ENCODE results near the gene AMACR. TPM values are rescaled to one million over a fixed set of nuclear protein-coding genes. Genes with fewer than 3 reads are reported as not detected.

Gene AMACR
- total and polyA plus RNA-seq, 2 of the 8 experiments (the other 6 are each of a cell fraction or from before 2014, with no cell fraction given), result 9.1 to 12.6 TPM

DNA sequence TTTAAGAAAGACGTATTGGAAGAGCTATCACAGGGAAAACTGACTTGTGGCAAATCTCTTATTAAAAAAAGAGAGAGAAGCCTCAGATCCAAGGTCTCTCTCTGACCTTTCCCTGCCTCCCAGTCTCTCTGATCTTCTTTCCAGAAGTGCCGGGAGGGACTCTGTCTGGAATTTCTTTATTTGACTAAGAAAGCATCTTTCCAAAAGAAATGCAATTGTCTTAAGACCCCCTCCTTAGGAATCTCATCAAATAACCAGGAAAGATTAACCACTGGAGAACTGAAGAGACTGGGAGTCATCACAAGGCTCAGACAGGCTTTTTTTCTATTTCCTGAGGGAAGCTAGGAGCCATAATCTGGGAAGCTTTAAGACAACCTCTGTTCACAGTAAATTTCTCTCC is 30.5 kb upstream of the AMACR start:
- 70% methylated on average over 2 of the region's 2 CpGs; no CpG with 5 or more reads in 1 of the 2 experiments for WGBS, 2 experiments (ENCODE audit: extremely low coverage in 1 of 2, insufficient coverage in 1 of 2, insufficient read length in 1 of 2, insufficient replicate concordance in 2 of 2, low coverage in 1 of 2, low lambda C conversion rate in 2 of 2, missing lambda C conversion rate in 1 of 2)
- Histone ChIP-seq H2BK20ac (ENCODE audit: low read length) (no peak overlapping the region), H3K14ac (ENCODE audit: insufficient read length) (no peak overlapping the region), H2BK5ac (ENCODE audit: low read depth, low read length) (no peak overlapping the region), H2BK120ac (replicated peaks; ENCODE audit: low read depth, low read length) (no peak overlapping the region), H3K9ac (replicated peaks in 1 of 4; ENCODE audit: extremely low read depth in 1 of 4, low read depth in 3 of 4, low read length in 3 of 4) (no peak overlapping the region), H3K4ac (replicated peaks; ENCODE audit: insufficient read length, low read depth, low read length) (no peak overlapping the region), H3K4me1 (replicated peaks in 1 of 4; ENCODE audit: control insufficient read depth in 3 of 4, insufficient read depth in 4 of 4, low read length in 3 of 4) (no peaks in the 10 kb centered on the region), H3K23me2 (ENCODE audit: low read depth, low read length) (no peaks in the 10 kb centered on the region), H2AK5ac (ENCODE audit: low read depth, low read length) (no peak overlapping the region), H3K27ac (ENCODE audit: low read depth, low read length) (no peak overlapping the region), H2AFZ (ENCODE audit: low read length) (no peak overlapping the region), H4K5ac (ENCODE audit: insufficient read length, low read depth, low read length) (no peak overlapping the region), H2BK12ac (ENCODE audit: low read depth, low read length) (no peak overlapping the region), H3K18ac (ENCODE audit: extremely low read depth, low read length) (no peak overlapping the region), H4K20me1 (replicated peaks in 1 of 2; ENCODE audit: control insufficient read depth in 1 of 2, insufficient read depth in 2 of 2, low read length in 2 of 2) (no peaks in the 10 kb centered on the region), H3K27me3 (replicated peaks in 1 of 4; ENCODE audit: control insufficient read depth in 3 of 4, extremely low read depth in 1 of 4, insufficient read depth in 3 of 4, low read length in 3 of 4) (no peaks in the 10 kb centered on the region), H3K79me1 (ENCODE audit: low read depth, low read length) (no peaks in the 10 kb centered on the region), H3K9me3 (ENCODE audit: insufficient read depth in 2 of 2, low read depth in 1 of 2, low read length in 1 of 2) (no peaks in the 10 kb centered on the region), H3K36me3 (ENCODE audit: control insufficient read depth in 2 of 4, insufficient read depth in 4 of 4, low read length in 3 of 4) (no peaks in the 10 kb centered on the region; a peak in 1 of 8 replicates), H3K23ac (ENCODE audit: insufficient read length) (no peak overlapping the region), H3K4me2 (ENCODE audit: insufficient read depth in 1 of 2, low read depth in 2 of 2, low read length in 2 of 2) (no peak overlapping the region), H3K79me2 (ENCODE audit: control insufficient read depth in 1 of 2, insufficient read depth in 2 of 2, low read length in 2 of 2) (no peaks in the 10 kb centered on the region), H2BK15ac (ENCODE audit: low read length) (no peak overlapping the region), H3K4me3 (ENCODE audit: extremely low read depth in 1 of 4, insufficient read depth in 2 of 4, low read depth in 3 of 4, low read length in 4 of 4) (no peak overlapping the region), H4K91ac (replicated peaks; ENCODE audit: insufficient read length, low read length) (no peak overlapping the region), H4K8ac (ENCODE audit: extremely low read depth, insufficient read depth, low read length) (no peak overlapping the region), H3K56ac (replicated peaks; ENCODE audit: insufficient read length, low read depth, low read length) (no peak overlapping the region)
- ChIA-PET CTCF (ENCODE audit: partially characterized antibody) (interaction anchor here (1.0 to 1.8 kb wide), 2 partner anchors 18 to 41 kb away, joined by 3 to 7 read pairs; no protein-coding TSS in a partner anchor), POLR2A (ENCODE audit: partially characterized antibody) (no interaction called here)
- FAIRE-seq (no peak), DNase-seq (ENCODE audit: low read depth in 1 of 2, low spot score in 2 of 2) (no peak)
- TF ChIP-seq CBX8 (IDR thresholded peaks at IDR 0.05; ENCODE audit: borderline replicate concordance, low read depth, low read length) (no peak), HDAC2 (IDR thresholded peaks at IDR 0.05; ENCODE audit: borderline replicate concordance in 1 of 2, low read depth in 2 of 2, low read length in 2 of 2) (no peak), JUND (IDR thresholded peaks at IDR 0.05; ENCODE audit: low read length) (no peak), GABPA (IDR thresholded peaks at IDR 0.05; ENCODE audit: borderline replicate concordance, insufficient read depth, low read length) (no peak), CBX5 (IDR thresholded peaks at IDR 0.05; ENCODE audit: low read depth, low read length) (no peak), YY1 (IDR thresholded peaks at IDR 0.05; ENCODE audit: low read depth, low read length) (no peak), TCF12 (IDR thresholded peaks at IDR 0.05; ENCODE audit: low read depth, low read length) (no peak), KDM4A (IDR thresholded peaks at IDR 0.05; ENCODE audit: low read depth, low read length, severe bottlenecking) (no peak), POLR2AphosphoS5 (IDR thresholded peaks at IDR 0.05; ENCODE audit: low read depth, low read length) (no peak), ASH2L (IDR thresholded peaks at IDR 0.05; ENCODE audit: low read length) (no peak), CREB1 (IDR thresholded peaks at IDR 0.05) (no peak), RBBP5 (IDR thresholded peaks at IDR 0.05; ENCODE audit: borderline replicate concordance, low read depth, low read length) (no peak), SP4 (IDR thresholded peaks at IDR 0.05; ENCODE audit: low read length) (no peak), SP1 (IDR thresholded peaks at IDR 0.05; ENCODE audit: low read depth, low read length) (no peak), RXRA (IDR thresholded peaks at IDR 0.05; ENCODE audit: insufficient read depth, low read depth, low read length) (no peak), TAF7 (optimal IDR thresholded peaks at IDR 0.05; ENCODE audit: borderline replicate concordance, low read depth, low read length) (no peak)

Measured in H1 (cell line).